Trophoblast cell (in vitro differentiated cells and primary cell): ENCODE data around the gene HAUS7.
A peak's percentile ranks its signal among the peaks of the same experiment; 100 is the strongest.

ENCODE experiments used
- DNase-seq, 2 donors: peaks; one replicate each; pipeline ENCODE4 v3.0.0-alpha.2; 2016
- H2AFZ ChIP-seq: 2 replicates; pipeline ENCODE4 v1.6.1; 2013; ENCODE audit warnings: low read length, moderate library complexity, mild to moderate bottlenecking; ENCODE audit not compliant: insufficient read depth, poor library complexity
- H2AK5ac ChIP-seq: 2 replicates; pipeline ENCODE4 v1.6.1; 2013; ENCODE audit warnings: mild to moderate bottlenecking, low read length
- H2BK120ac ChIP-seq: 2 replicates; pipeline ENCODE4 v1.6.1; 2013; ENCODE audit warnings: low read length, mild to moderate bottlenecking, moderate library complexity; ENCODE audit not compliant: insufficient read depth, poor library complexity
- H2BK12ac ChIP-seq: 2 replicates; pipeline ENCODE4 v1.6.1; 2013; ENCODE audit warnings: mild to moderate bottlenecking, low read length, moderate library complexity
- H2BK5ac ChIP-seq: 2 replicates; pipeline ENCODE4 v1.6.1; 2013; ENCODE audit warnings: low read length, low read depth, moderate library complexity, mild to moderate bottlenecking; ENCODE audit not compliant: poor library complexity
- H3K14ac ChIP-seq: 2 replicates; pipeline ENCODE4 v1.6.1; 2013; ENCODE audit warnings: mild to moderate bottlenecking, low read length
- H3K18ac ChIP-seq: 2 replicates; pipeline ENCODE4 v1.6.1; 2013; ENCODE audit warnings: mild to moderate bottlenecking, low read length
- H3K23ac ChIP-seq: 2 replicates; pipeline ENCODE4 v1.6.1; 2013; ENCODE audit warnings: low read length
- H3K27ac ChIP-seq: 2 replicates; pipeline ENCODE4 v1.5.1; 2013; ENCODE audit warnings: low read depth, mild to moderate bottlenecking, inconsistent platforms, low read length, moderate library complexity
- H3K27me3 ChIP-seq: 2 replicates; pipeline ENCODE4 v1.6.1; 2013; ENCODE audit warnings: inconsistent platforms, mild to moderate bottlenecking, low read length, moderate library complexity; ENCODE audit not compliant: insufficient read depth
- H3K36me3 ChIP-seq, 2 experiments: 1 replicate in 1 of 2; 2 replicates in 1 of 2; pipeline ENCODE4 v1.6.1; 2013; ENCODE audit warnings: low read length in 2 of 2, mild to moderate bottlenecking in 2 of 2, moderate library complexity in 1 of 2; ENCODE audit not compliant: insufficient read depth in 2 of 2, control insufficient read depth in 1 of 2
- H3K4ac ChIP-seq: 2 replicates; pipeline ENCODE4 v1.6.1; 2013; ENCODE audit warnings: low read depth, mild to moderate bottlenecking, low read length, moderate library complexity
- H3K4me1 ChIP-seq, 2 experiments: 1 replicate in 1 of 2; 2 replicates in 1 of 2; pipeline ENCODE4 v1.6.1; 2013; ENCODE audit warnings: low read length in 2 of 2, mild to moderate bottlenecking in 2 of 2, moderate library complexity in 1 of 2; ENCODE audit not compliant: insufficient read depth in 2 of 2, control insufficient read depth in 1 of 2
- H3K4me2 ChIP-seq: 2 replicates; pipeline ENCODE4 v1.6.1; 2013; ENCODE audit warnings: inconsistent platforms, mild to moderate bottlenecking, low read length, moderate library complexity
- H3K4me3 ChIP-seq: 2 replicates; pipeline ENCODE4 v1.5.1; 2013; ENCODE audit warnings: mild to moderate bottlenecking, low read depth, low read length, inconsistent platforms
- H3K79me1 ChIP-seq: one replicate; pipeline ENCODE4 v1.6.1; 2013; ENCODE audit warnings: low read length
- H3K79me2 ChIP-seq: 2 replicates; pipeline ENCODE4 v1.6.1; 2013; ENCODE audit warnings: low read length, mild to moderate bottlenecking; ENCODE audit not compliant: control insufficient read depth, insufficient read depth, poor library complexity
- H3K9ac ChIP-seq: 2 replicates; pipeline ENCODE4 v1.6.1; 2013; ENCODE audit warnings: mild to moderate bottlenecking, low read length
- H3K9me3 ChIP-seq: 2 replicates; pipeline ENCODE4 v1.6.1; 2013; ENCODE audit warnings: low read depth, mild to moderate bottlenecking, control low read depth, inconsistent platforms, low read length; ENCODE audit not compliant: insufficient read depth
- H4K12ac ChIP-seq: 2 replicates; pipeline ENCODE4 v1.6.1; 2013; ENCODE audit warnings: low read depth, mild to moderate bottlenecking, low read length, moderate library complexity
- H4K8ac ChIP-seq: 2 replicates; pipeline ENCODE4 v1.6.1; 2013; ENCODE audit warnings: low read depth, mild to moderate bottlenecking, low read length, moderate library complexity
- H4K91ac ChIP-seq: one replicate; pipeline ENCODE4 v1.6.1; 2013; ENCODE audit warnings: low read depth, mild to moderate bottlenecking, low read length, moderate library complexity
- WGBS: extraction: QIAGEN DNeasy Blood & Tissue Kit; methylation state at CpG from one replicate; pipeline ENCODE4 v1.1.7; 2013; ENCODE audit warnings: missing lambda C conversion rate; ENCODE audit not compliant: insufficient read length, insufficient coverage; ENCODE audit errors: extremely low coverage; 5-methylcytosine and 5-hydroxymethylcytosine counted together

The HAUS7 gene

DNA sequence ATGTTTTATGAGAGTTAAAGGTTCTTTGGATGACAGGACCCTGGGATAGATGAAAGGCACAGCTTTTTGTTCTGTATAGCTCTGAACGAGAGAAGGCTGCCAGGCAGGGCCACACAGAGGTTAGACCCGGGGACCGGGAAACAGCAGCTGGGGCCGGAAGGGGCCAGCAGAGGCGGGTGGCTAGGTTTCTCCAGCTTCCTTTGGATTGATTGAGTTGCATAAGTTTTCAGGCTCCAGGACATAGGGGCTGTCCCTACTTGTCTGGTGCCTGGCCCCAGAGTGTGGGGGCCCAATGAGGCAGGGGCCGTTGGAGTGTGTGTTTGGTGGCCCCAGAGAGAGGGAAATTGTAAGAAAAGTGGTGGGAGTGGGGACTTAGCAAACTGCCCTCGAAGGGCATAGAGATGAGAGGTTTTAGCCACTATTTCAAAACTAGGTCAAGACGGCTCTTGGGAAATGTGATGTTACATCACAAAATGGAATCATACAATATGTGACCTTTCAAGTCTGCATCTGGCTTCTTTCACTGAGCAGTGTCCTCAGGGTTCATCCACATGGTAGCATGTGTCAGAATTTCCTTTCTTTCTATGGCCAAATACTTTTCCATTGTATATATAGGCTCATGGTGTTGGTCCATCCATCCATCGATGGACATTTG, 55.4 kb downstream of the HAUS7 start:
- no peak overlapping the region for H3K14ac ChIP-seq
- no peak overlapping the region for H3K23ac ChIP-seq
- no peak overlapping the region for H2AK5ac ChIP-seq
- no peaks in the 10 kb centered on the region for H3K27me3 ChIP-seq
- H3K36me3 ChIP-seq = no peaks in the 10 kb centered on the region
- H3K4ac ChIP-seq = no peak overlapping the region
- no peak overlapping the region for H4K12ac ChIP-seq
- H3K4me2 ChIP-seq = no peak overlapping the region
- no peak overlapping the region for H3K27ac ChIP-seq
- H2BK120ac ChIP-seq = no peak overlapping the region
- no peak overlapping the region for H3K9ac ChIP-seq
- no CpG with 5 or more reads among the region's 9 CpGs for WGBS
- H2BK5ac ChIP-seq = no peak overlapping the region
- no peak overlapping the region for H4K8ac ChIP-seq
- no peak overlapping the region for H3K4me3 ChIP-seq
- no peaks in the 10 kb centered on the region for H3K79me2 ChIP-seq
- no peak overlapping the region for H3K18ac ChIP-seq
- no peak overlapping the region for H2BK12ac ChIP-seq
- peak in 1 of 2 donors; percentile 45 for DNase-seq
- H2AFZ ChIP-seq = no peak overlapping the region
- H3K79me1 ChIP-seq = peaks cover 1% of the 10 kb centered on the region
- H4K91ac ChIP-seq = no peak overlapping the region
- no peaks in the 10 kb centered on the region for H3K9me3 ChIP-seq
- H3K4me1 ChIP-seq = peaks cover 7 to 10% of the 10 kb centered on the region in 2 experiments

GRCh38 chrX:153413731-153414130, 56.6 kb downstream of the HAUS7 start:
- no peak overlapping the region for H3K14ac ChIP-seq
- no peak overlapping the region for H2BK5ac ChIP-seq
- no peak overlapping the region for H4K12ac ChIP-seq
- no peak overlapping the region for H3K23ac ChIP-seq
- H3K79me2 ChIP-seq = no peaks in the 10 kb centered on the region
- H2AFZ ChIP-seq = no peak overlapping the region
- no peak overlapping the region for H4K8ac ChIP-seq
- H2AK5ac ChIP-seq = no peak overlapping the region
- H3K18ac ChIP-seq = no peak overlapping the region
- H3K4me2 ChIP-seq = no peak overlapping the region
- H3K79me1 ChIP-seq = peaks cover 1% of the 10 kb centered on the region
- H3K9me3 ChIP-seq = no peaks in the 10 kb centered on the region
- no peaks in the 10 kb centered on the region for H3K36me3 ChIP-seq
- no peak overlapping the region for H2BK120ac ChIP-seq
- no peak overlapping the region for H3K9ac ChIP-seq
- no peak overlapping the region for H4K91ac ChIP-seq
- no peak overlapping the region for H3K27ac ChIP-seq
- no peak overlapping the region for H2BK12ac ChIP-seq
- H3K4me1 ChIP-seq = peaks cover 10 to 11% of the 10 kb centered on the region in 2 experiments
- H3K27me3 ChIP-seq = no peaks in the 10 kb centered on the region
- H3K4ac ChIP-seq = no peak overlapping the region
- no peak for DNase-seq
- WGBS = no CpG with 5 or more reads among the region's 11 CpGs
- H3K4me3 ChIP-seq = no peak overlapping the region

- Histone ChIP-seq H2BK12ac (no peak overlapping the region), H3K23ac (no peak overlapping the region), H3K4me3 (no peak overlapping the region), H2AFZ (no peak overlapping the region), H3K27ac (no peak overlapping the region), H3K36me3 (no peaks in the 10 kb centered on the region), H3K4ac (no peak overlapping the region), H2BK120ac (no peak overlapping the region), H3K9me3 (no peaks in the 10 kb centered on the region), H2BK5ac (no peak overlapping the region), H3K4me2 (no peak overlapping the region), H3K14ac (no peak overlapping the region), H4K12ac (no peak overlapping the region), H3K79me1 (peaks cover 1% of the 10 kb centered on the region), H2AK5ac (no peak overlapping the region), H3K79me2 (no peaks in the 10 kb centered on the region), H4K91ac (no peak overlapping the region), H4K8ac (no peak overlapping the region), H3K4me1 (peaks cover 13 to 17% of the 10 kb centered on the region in 2 experiments), H3K18ac (no peak overlapping the region), H3K27me3 (no peaks in the 10 kb centered on the region), H3K9ac (no peak overlapping the region)
- no peak for DNase-seq
- WGBS = no CpG with 5 or more reads among the region's 23 CpGs
These were observed 57.3 kb downstream of the HAUS7 start for GRCh38 chrX:153412746-153413720.

- H3K27ac ChIP-seq = no peak overlapping the region
- peak overlapping the region; percentile 65 for H3K4me2 ChIP-seq
- no peaks in the 10 kb centered on the region for H3K9me3 ChIP-seq
- H3K23ac ChIP-seq = no peak overlapping the region
- no peak overlapping the region for H4K12ac ChIP-seq
- H2BK5ac ChIP-seq = no peak overlapping the region
- no peaks in the 10 kb centered on the region for H3K27me3 ChIP-seq
- DNase-seq = no peak
- H3K9ac ChIP-seq = no peak overlapping the region
- H2AK5ac ChIP-seq = no peak overlapping the region
- H3K36me3 ChIP-seq = no peaks in the 10 kb centered on the region
- no peak overlapping the region for H2BK12ac ChIP-seq
- H3K4me3 ChIP-seq = no peak overlapping the region
- no peaks in the 10 kb centered on the region for H3K79me2 ChIP-seq
- no peak overlapping the region for H3K14ac ChIP-seq
- H3K79me1 ChIP-seq = peaks cover 1% of the 10 kb centered on the region
- H4K91ac ChIP-seq = no peak overlapping the region
- no peak overlapping the region for H3K18ac ChIP-seq
- peaks cover 13 to 17% of the 10 kb centered on the region in 2 experiments for H3K4me1 ChIP-seq
- H4K8ac ChIP-seq = no peak overlapping the region
- no peak overlapping the region for H2BK120ac ChIP-seq
- H2AFZ ChIP-seq = no peak overlapping the region
- WGBS = no CpG with 5 or more reads among the region's 17 CpGs
- no peak overlapping the region for H3K4ac ChIP-seq
These were observed 58.3 kb downstream of the HAUS7 start for GRCh38 chrX:153411988-153412574.
